Adipose tissue (tissue), 3 donors: ENCODE data around the gene EME2. TPM values are rescaled to one million over a fixed set of nuclear protein-coding genes. Genes with fewer than 3 reads are reported as not detected.

Source experiments
- H3K27ac ChIP-seq: one replicate; pipeline ENCODE4 v1.5.1; 2013; ENCODE audit warnings: low read depth, low read length
- WGBS, 3 donors: extraction: QIAGEN DNeasy Blood & Tissue Kit; methylation state at CpG; one replicate each; pipeline ENCODE4 v1.1.7; 2013; 5-methylcytosine and 5-hydroxymethylcytosine counted together
- polyA plus RNA-seq, 3 donors: library from polyadenylated mRNA; stranded (reverse); fragments of 200-250 nt; gene quantifications; one replicate each; pipeline ENCODE4 v1.2.3, GENCODE V29; 2013
- donor health status: healthy with polysubstance abuse.
- donor health status: Bipolar disorder and iron deficiency.
- donor health status: healthy.

Gene EME2
- polyA plus RNA-seq, 3 donors: 4.6 to 8.0 (median 7.7) TPM

DNA sequence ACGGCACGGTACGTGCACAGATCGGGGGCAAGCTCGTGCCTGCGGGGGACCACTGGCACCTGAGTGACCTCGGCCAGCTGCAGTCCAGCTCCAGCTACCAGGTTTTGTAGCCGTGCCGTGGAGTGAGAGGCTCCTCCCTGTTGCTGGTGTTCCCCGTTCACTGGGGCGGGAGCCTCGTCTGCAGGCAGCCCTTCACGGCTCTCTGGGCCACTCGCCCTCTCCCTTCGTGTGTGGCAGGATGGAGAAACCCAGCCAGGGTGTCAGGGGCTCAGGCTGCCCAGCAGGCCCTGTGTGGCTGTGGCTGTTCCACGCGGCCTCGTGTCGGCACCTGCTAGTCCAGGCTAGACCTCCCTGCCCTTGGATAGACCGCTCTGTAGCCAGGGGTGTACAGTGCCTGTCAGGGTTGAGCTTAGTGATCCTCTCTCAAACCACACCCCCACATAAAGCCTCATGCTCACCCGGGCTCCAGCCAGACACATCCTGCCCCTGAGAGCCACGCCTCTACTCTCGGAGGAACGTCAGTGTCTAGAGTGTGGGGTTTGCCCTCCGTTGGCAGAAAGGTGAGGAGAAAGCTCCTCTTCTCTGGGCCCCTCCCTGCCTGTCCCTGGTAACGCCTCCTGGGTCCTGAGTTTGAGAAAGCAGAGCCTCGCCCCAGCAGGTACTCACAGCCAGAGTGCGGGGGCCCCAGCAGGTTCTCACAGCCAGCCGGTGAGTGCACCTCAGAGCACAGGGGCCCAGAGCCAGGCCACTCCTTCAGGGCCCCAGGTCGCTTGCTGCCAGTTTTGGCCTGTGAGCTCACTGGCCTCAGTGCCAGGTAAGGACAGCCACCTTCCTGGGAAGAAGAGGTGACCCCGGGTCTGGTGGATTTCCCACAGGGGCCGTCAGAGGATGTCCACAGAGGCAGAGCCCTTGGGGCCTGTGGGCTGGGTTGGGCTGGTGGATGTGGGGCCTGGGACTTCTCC, 29.0 kb upstream of the EME2 start:
- WGBS, 3 donors: 88 to 92% (median 91%) methylated on average over 32 of the region's 32 CpGs
- no peak overlapping the region for H3K27ac ChIP-seq

DNA sequence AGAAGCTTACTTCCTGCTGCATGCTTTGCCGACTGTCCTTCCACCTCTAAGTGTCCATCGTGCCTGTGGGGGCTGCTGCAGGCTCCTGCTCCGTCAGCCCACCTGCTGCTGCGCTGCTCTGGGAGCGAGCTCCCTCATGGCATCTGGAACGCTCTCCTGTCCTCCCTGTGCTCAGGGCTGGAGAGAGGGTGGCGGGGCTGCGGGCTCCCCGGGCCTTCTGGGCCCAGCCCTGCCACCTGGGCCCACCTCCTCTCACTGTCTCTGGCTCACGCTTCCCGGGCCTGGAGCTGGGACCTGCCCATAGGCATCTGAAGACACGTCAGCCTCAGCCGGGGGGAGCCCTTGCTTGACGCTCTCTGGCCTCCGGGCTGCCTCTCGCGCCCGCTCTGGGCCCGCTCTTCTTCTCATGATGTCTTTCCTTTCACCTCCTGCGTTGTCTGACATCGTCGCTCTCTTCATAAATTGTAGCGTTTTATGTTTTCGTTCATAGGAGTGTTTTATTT, 28.2 kb upstream of the EME2 start:
- WGBS, 3 donors: 89 to 93% (median 92%) methylated on average over 23 to 24 of the region's 24 CpGs

DNA sequence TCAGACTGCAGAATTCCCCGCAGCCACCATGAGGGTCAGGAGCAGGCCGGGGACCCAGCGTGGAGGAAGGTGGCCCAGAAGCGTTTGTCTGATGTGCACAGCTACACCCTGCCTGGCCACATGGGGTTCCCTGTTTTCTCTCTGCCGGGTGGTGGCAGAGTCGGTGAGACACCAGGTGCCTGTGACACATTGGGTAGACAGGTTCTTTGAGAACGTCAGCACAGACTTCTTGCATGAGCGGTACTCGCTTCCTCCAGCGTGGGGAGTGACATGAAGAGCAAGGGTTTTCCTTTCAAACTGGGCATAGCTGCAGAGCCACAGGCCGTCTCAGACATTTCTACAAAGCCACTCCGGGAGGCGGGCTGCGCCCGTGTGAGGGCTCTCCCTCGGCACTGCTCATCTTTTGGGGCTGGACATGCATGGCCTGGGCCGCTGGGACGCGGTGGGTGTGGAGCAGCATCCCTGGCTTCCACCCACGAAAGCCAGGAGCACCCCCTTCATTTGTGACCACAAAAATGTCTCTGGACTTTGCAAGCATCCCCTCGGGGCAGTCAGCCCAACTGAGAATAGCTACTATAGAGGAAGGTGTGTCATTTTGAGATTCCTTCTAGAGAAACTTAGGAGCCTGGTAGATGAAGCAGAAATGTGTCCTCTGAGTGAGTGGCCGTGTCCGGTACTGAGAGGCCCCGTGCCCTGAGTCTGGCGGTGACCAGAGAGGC, 27.3 kb upstream of the EME2 start:
- 89 to 93% (median 92%) methylated on average over 25 of the region's 25 CpGs for WGBS, 3 donors
- no peak overlapping the region for H3K27ac ChIP-seq

More for the DNA sequence above, 28.2 kb upstream of the EME2 start:
- no peak overlapping the region for H3K27ac ChIP-seq

DNA sequence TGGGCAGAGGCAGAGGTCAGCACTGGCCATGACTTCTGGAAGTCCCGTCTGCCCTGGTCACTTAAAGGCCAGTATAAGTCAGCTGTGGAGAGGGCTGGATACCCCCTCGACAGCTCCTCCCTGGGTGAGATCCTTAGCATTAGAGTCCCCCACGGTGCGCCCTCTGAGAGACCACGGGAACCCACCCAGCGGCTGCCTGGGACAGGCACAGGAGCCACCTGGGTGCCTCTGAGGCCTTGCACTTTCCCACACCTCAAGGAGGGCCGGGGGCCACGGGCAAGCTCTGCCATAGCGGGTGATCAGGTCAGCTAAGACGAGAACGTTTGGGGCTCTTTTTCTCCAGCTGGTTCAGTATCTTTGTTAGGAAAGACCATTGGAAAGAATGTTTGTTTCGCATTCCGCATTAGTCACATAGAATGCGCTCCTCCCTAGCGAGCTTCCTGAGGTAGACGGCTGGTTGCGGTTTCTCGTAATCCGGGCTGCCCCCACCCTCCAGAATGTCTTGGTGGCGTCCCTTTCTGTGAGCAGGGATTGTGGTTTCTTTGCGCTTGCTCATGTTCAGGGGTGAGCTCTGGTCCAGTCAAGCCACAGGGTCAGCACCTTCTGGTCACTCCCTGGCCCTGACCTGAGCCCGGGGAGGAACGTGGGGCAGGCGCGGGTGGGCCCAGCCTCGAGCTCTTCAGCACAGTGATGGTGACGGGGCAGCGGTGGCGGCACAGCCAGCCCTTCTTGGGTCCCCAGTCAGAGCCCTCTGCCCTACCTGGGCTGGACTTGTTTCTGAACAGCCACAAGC, 26.5 kb upstream of the EME2 start:
- H3K27ac ChIP-seq: no peak overlapping the region
- WGBS, 3 donors: 94 to 95% (median 95%) methylated on average over 28 to 29 of the region's 29 CpGs

DNA sequence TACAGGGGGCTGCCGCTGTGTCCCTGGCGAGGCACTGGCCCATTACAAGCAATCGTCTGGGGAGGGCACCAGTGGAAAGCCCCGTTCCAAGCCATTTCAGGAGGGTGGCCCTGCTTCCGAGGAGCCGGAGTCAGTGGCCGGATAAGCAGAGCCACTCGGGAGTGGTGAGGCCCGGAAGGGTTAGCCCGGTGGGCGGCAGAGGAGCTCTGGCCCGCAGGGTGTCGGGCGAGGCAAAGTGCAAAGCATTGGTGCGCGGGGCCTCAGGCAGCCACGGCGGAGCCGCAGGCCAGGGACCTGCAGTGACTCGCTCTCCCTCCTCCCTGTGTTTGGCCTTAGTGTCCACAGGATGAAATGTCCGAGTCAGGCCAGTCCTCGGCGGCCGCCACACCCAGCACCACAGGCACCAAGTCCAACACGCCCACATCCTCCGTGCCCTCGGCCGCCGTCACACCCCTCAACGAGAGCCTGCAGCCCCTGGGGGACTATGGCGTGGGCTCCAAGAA, 25.9 kb upstream of the EME2 start:
- no peak overlapping the region for H3K27ac ChIP-seq
- WGBS, 3 donors: 90 to 93% (median 93%) methylated on average over 30 to 31 of the region's 31 CpGs

DNA sequence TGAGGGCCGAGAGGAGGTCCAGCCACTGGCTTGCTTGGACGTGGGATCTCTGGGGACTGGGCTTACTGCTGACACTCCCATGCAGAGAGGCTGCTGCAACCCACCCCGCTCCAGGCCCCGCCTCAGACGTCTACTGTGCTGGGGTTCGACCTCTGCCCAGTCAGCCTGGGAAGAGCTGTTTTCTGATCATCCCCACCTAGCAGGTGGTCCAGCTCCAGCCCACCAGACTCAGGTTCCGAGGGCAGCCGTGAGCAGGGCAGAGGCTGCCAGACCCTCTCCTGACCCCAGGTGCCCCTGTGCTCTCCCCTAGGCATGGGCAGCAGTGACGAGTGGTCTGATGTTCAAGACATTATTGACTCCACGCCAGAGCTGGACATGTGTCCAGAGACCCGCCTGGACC, 24.7 kb upstream of the EME2 start:
- 82 to 84% (median 83%) methylated on average over 11 of the region's 11 CpGs for WGBS, 3 donors
- H3K27ac ChIP-seq: no peak overlapping the region

DNA sequence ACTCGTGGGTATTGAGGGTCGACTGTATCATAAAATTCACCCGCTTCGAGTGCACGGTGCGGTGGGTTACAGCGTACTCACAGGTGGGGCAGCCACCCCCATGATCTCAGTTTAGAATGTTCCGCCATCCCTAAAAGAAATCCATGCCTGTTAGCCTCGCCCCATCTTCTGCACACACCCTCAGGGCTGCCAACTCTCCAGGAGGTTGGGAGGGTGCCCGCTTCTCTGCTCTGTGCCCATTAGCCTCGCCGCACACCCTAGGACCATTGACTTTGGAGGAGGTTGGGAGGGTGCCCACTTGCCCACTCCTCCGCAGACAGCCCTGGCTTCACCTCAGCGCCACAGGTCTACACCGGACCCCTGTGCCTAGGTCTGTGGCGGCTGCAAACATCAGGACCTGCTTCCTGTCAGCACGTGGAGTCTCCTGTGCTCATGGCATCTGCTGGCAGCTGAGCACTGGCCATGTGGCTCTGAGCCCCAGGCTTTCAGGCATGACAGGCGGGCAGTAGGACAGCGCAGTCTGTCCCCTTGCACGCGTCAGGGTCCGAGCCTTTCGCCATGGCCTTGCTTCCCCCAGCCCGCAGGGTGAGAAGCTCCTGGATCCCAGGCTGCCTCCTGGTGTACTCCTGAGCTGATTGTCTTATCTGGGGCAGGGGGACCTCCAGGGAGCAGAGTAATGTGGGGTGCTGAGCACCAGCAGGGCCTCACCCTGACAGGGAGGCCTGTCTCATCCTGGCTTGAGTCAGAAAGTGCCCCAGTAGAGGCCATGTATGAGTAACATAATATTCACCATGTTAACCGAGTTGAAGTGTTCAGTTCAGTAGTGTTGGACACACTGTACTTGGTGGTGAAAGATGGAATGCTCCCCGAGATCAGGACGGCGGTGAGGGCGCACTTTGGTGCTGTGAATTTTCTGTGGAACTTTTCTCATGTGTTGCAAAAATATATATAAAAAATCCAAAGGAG, 23.2 kb upstream of the EME2 start:
- no peak overlapping the region for H3K27ac ChIP-seq
- 95 to 96% (median 96%) methylated on average over 29 of the region's 29 CpGs for WGBS, 3 donors

DNA sequence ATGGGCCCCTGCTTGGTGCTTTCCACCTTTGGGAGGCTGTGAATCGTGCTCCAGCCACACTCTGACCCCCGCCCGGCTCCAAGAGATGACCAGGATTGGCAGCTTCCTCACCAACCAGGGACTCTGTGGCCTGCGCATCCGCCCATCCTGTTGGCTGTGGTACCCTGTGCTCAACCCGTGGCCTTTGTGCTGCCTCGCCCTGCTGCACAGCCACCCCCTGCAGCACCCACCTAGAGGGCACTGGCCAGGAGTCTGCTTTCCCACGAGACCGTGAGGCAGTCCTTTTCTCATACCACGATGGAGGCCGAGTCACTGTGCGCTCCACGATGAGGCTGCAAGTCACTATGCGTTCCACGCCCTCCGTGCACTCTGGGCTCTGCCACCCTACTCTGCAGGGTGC, 20.7 kb upstream of the EME2 start:
- no peak overlapping the region for H3K27ac ChIP-seq
- WGBS, 3 donors: 93 to 95% (median 95%) methylated on average over 16 of the region's 16 CpGs

DNA sequence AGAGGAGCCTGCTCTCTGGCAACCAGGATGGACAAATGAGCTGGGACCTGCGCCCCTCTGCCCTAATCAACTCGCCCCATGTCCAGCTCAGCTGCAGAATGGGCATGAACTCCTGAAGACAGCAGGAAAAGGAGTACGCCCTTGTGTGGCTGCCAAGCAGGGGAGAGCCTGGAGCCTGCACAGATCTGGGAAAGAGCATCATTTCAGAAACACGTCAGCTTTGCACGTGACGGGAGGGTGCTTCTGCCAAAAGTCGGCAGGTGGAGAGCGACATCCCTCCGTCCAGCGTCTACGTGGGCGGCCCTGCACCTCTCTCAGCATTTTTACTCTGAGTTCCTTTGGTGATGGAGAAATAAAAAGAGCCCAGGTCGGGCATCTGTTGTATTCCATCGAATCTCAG, 19.8 kb upstream of the EME2 start:
- WGBS, 3 donors: 93 to 96% (median 94%) methylated on average over 14 of the region's 14 CpGs

DNA sequence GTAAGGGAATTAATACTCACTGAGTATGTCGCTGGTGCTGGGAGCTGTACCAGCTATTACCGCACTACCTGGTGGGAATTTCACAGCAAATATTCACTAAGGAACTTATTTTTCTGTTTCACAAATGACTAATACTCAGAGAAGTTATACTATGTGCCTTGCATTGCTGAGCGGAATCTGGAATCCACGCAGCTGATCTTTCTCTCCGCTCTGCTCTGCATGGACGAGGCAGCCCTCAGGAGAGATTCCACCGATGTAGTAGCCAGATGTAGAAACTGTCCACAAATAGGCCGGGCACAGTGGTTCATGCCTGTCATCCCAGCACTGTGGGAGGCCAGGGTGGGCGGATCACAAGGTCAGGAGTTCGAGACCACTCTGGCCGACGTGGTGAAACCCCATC, 18.4 kb upstream of the EME2 start:
- no peak overlapping the region for H3K27ac ChIP-seq
- WGBS, 3 donors: 89 to 96% (median 96%) methylated on average over 12 of the region's 12 CpGs

More for the DNA sequence above, 19.8 kb upstream of the EME2 start:
- H3K27ac ChIP-seq: no peak overlapping the region

DNA sequence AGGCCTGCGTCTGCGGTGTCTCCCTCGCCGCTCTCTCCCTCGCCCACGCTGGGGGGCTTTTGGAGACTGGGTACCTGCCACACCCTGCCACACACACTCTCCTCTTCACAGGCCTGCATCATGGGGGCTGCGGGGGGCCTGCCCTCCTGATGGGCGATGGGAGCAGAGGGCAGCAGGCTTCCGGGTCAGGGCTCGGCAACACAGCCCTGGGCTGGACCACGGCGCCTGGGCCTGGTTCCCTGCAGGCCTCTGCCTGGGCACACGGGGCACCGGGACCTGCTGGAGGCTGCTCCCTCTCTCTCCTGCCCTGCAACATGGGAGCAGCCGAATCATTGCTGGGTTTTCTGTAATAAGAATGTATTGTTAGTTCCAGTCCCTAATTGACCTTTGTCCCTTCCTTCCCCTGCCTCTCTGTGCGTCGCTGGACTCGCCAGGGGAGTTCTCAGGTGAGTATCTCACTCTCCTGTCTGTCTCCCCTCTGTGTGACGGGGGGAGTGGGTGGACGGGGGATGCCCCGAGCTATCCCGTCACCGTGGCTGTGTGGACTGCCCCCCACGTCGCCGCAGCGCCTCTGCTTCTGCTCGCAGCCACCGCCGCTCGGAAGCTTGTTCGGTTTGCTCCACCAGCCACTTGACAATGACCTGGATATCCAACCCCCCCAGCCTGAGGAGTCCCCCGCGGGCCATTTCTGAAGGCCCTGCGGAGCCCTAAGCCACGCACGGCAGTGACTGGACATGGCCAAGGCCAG, 14.7 kb upstream of the EME2 start:
- no peak overlapping the region for H3K27ac ChIP-seq
- WGBS, 3 donors: 86 to 95% (median 91%) methylated on average over 33 to 37 of the region's 37 CpGs

DNA sequence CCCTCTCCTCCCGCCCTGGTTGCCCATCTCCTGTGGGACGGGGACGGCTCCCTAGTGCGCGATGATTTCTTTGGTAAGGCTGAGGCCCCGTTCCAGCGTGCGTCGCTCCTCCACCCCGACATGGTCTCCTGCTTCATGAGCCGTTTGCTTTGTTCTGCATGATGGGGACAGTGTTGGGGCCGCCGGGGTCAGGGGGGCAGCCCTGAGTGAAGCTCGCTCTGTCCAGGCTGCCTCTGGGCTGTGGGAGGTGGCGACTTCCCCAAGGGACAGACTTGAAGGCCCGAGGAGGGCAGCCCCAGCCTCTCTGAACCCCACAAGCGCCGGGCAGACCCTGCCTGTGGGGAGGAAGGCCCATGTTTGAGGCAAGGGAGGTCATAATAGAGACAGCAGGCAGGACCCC, 13.7 kb upstream of the EME2 start:
- no peak overlapping the region for H3K27ac ChIP-seq
- 92 to 95% (median 93%) methylated on average over 18 of the region's 18 CpGs for WGBS, 3 donors

DNA sequence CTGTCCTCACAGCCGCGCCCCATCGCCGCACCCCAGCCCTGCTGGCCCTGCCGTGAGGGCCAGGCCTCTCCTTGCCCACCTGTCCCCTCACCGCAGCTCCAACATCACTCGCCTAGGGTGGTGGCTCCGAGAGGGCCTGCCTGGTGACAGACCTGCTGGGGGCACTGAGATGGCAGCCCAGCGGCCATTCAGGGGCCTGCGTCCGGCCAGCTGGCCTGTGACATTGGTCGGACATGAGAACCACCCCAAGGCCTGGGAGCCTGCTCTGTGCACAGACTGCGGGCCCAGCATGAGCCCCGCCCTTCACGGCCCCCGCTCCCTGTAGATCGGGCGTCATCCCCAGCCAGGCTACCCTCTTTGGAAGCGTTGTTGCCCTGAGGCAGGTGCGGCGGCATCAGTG, 13.1 kb upstream of the EME2 start:
- no peak overlapping the region for H3K27ac ChIP-seq
- 94 to 96% (median 95%) methylated on average over 21 of the region's 21 CpGs for WGBS, 3 donors

DNA sequence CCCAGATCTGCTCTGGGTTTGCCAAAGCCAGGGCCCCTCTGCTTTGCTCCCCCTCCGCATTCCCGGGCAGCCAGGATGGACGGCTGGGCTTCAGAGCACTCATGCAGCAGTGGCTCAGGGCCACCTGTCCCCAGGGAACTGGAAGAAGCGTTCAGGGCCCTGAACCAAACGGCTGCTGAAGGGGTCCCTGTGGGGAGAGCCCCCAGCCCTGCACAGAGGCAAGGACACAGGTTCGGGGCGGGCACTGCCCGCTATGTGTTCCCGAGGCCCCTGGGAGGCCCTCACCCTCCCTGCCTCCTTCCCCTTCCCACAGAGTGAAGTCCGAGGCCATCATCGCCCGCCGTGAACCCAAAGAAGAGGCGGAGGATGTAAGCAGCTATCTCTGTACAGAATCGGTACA, 11.7 kb upstream of the EME2 start:
- WGBS, 3 donors: 90 to 94% (median 90%) methylated on average over 11 to 15 of the region's 15 CpGs
- no peak overlapping the region for H3K27ac ChIP-seq

DNA sequence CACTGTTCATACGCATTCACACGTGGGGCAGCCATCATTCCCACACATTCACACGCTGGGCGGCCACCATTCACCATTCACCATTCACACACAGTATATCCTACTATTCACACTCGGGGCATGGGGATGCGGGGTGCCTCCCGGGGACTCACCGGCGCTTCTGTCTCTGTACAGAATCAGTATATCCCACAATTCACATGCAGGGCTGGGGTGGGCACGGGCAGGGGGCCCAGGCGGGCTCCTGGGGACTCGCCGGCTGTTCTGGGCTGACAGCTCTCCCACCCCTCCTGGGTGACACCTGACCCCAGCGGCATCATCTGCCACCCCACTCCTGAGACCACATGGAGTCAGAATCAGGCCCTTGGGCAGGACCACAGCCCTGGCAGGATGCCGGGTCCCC, 10.9 kb upstream of the EME2 start:
- H3K27ac ChIP-seq: no peak overlapping the region
- 93 to 96% (median 94%) methylated on average over 11 to 15 of the region's 15 CpGs for WGBS, 3 donors

DNA sequence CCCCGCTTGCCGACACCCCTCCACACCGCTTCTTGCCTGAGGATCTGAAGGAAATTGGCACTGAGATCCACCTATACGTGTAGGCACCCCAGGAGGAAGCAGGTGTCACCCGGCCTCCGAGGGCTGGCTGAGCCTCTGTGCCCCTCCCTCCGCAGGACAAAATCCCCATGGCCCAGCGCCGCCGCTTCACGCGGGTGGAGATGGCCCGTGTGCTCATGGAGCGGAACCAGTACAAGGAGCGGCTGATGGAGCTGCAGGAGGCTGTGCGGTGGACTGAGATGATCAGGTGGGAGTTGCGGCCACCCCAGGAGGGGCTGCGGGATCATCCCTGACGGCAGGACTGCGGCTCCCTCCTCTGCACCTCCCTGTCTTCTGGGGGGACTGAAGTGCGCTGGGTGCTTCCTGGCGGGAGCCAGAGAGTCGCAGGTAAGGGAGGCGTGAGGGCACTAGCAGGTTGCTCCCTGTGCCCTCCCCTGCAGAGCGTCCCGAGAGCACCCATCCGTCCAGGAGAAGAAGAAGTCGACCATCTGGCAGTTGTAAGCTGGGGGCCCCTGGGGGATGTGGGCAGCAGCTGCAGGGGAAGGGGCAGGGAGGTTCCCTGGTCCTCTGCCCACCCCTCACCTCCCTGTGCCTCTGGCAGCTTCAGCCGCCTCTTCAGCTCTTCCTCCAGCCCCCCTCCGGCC, 10.3 kb upstream of the EME2 start:
- 88 to 92% (median 88%) methylated on average over 30 of the region's 30 CpGs for WGBS, 3 donors

More for the DNA sequence above, 10.3 kb upstream of the EME2 start:
- no peak overlapping the region for H3K27ac ChIP-seq
